Measurements from ENCODE around the gene NRL. TPM values are rescaled to one million over a fixed set of nuclear protein-coding genes. Genes with fewer than 3 reads are reported as not detected.
"Not testable (repeated sequence)": the region's sequence is repeated elsewhere in the genome, so short reads cannot be mapped to it uniquely, and the experiment has no call there.

Gene NRL
- total RNA-seq, 4 donors from 2014 or later: 1.1 to 2.9 (median 1.6) TPM; not detected in 1

DNA sequence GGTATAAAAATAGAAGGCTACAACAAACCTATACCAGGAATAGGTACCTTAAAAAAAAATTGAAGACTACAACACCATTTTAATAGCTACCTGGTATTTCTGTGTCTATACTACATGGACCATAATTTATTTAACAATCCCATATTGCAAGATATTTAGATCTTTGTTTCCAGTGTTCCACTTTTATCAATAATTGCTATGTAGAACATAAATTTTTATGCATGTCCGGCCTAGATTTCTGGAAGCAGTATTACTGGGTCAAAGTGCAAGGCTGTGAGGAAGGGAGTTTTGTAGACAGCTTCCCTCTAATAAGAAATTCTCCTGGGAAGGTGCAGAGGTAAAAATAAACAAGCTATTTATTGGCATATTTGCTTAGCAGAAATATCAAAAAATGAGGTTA is 4.2 kb downstream of the NRL start:
- TF ChIP-seq, protein P1, sequence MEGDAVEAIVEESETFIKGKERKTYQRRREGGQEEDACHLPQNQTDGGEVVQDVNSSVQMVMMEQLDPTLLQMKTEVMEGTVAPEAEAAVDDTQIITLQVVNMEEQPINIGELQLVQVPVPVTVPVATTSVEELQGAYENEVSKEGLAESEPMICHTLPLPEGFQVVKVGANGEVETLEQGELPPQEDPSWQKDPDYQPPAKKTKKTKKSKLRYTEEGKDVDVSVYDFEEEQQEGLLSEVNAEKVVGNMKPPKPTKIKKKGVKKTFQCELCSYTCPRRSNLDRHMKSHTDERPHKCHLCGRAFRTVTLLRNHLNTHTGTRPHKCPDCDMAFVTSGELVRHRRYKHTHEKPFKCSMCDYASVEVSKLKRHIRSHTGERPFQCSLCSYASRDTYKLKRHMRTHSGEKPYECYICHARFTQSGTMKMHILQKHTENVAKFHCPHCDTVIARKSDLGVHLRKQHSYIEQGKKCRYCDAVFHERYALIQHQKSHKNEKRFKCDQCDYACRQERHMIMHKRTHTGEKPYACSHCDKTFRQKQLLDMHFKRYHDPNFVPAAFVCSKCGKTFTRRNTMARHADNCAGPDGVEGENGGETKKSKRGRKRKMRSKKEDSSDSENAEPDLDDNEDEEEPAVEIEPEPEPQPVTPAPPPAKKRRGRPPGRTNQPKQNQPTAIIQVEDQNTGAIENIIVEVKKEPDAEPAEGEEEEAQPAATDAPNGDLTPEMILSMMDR (IDR thresholded peaks at IDR 0.05): no peak
- TF ChIP-seq POLR2A (IDR thresholded peaks at IDR 0.05): no peak
- no peak for TF ChIP-seq POLR2AphosphoS5 (IDR thresholded peaks at IDR 0.05)
- TF ChIP-seq EP300 (IDR thresholded peaks at IDR 0.05; ENCODE audit: low read depth): no peak
- Histone ChIP-seq H3K4me3 (no peak overlapping the region), H3K36me3 (no peaks in the 10 kb centered on the region), H3K27me3 (no peaks in the 10 kb centered on the region), H3K27ac (peak overlapping the region in 3 of 4 donors; percentile 2 to 38 (median 14)), H3K9me3 (no peaks in the 10 kb centered on the region), H3K4me1 (peaks cover 7 to 30% (median 12%) of the 10 kb centered on the region in 4 donors)
- WGBS, 2 donors (ENCODE audit: low coverage in 1 of 2): 57 to 60% methylated on average over 1 of the region's 1 CpG
- no peak for DNase-seq
- in situ Hi-C loops (cut with MboI; ENCODE audit: low pct_ligation_motif_present in 1 of 4, low pct_unique_long_range_greater_than_20kb in 1 of 4, low sequenced_read_pairs in 3 of 4): no loop called here
- intact Hi-C loops (cut with DNase I; ENCODE audit: low total_unique reads): no loop called here

DNA sequence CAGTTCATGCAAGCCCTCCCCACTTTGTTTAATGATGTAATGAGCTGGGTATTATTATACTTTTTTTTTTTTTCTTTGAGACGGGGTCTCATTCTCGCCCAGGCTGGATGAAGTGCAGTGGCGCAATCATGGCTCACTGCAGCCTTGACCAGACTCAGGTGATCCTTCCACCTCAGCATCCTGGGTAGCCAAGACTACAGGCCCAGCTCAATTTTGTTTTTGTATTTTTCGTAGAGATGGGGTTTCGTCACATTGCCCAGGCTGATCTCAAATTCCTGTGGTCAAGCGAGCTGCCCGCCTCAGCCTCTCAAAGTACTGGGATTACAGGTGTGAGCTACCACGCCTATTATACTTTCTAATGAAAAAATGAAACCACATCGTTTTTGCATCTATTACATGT is 4.7 kb downstream of the NRL start:
- Histone ChIP-seq H3K4me3 (no peak overlapping the region), H3K9me3 (no peaks in the 10 kb centered on the region), H3K27me3 (no peaks in the 10 kb centered on the region), H3K4me1 (peaks cover 5 to 30% (median 12%) of the 10 kb centered on the region in 4 donors), H3K27ac (peak overlapping the region in 1 of 4 donors; percentile 2), H3K36me3 (no peaks in the 10 kb centered on the region)
- TF ChIP-seq, protein P1 (IDR thresholded peaks at IDR 0.05): no peak
- TF ChIP-seq POLR2A (IDR thresholded peaks at IDR 0.05): no peak
- 66 to 85% methylated on average over 5 to 9 of the region's 9 CpGs for WGBS, 2 donors (ENCODE audit: low coverage in 1 of 2)
- in situ Hi-C loops (cut with MboI; ENCODE audit: low pct_ligation_motif_present in 1 of 4, low pct_unique_long_range_greater_than_20kb in 1 of 4, low sequenced_read_pairs in 3 of 4): no loop called here
- intact Hi-C loops (cut with DNase I; ENCODE audit: low total_unique reads): no loop called here
- no peak for DNase-seq

DNA sequence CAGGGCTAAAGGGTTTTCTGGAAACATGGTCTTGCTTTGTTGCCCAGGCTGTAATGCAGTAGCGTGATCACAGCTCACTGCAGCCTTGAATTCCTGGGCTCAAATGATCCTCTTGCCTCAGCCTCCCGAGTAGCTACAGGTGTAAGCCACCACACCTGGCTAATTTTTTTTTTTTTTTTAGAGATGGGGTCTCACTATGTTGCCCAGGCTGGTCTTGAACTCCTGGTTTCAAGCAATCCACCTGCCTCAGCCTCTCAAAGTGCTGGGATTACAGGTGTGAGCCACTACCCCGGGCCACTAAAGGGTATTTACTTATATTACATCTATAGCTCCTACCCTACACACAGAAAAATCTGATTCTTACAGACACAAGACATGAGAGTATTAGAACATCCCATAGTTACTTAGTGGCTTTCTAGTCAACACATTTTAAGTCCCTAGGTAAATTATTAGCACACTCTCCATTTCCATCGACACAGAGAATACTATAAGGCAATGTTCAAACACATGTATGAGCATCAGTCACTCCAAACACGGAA is 6.3 kb downstream of the NRL start:
- no peaks in the 10 kb centered on the region for H3K27me3 ChIP-seq
- TF ChIP-seq POLR2A (IDR thresholded peaks at IDR 0.05) (no peak), POLR2AphosphoS5 (IDR thresholded peaks at IDR 0.05) (no peak), EP300 (IDR thresholded peaks at IDR 0.05; ENCODE audit: low read depth) (no peak)
- TF ChIP-seq, protein P1 (IDR thresholded peaks at IDR 0.05): no peak
- DNase-seq: no peak
- intact Hi-C loops (cut with DNase I; ENCODE audit: low total_unique reads): loop anchor here (5.0 to 10.0 kb wide), 2 partner anchors 46 kb away; no protein-coding TSS in a partner anchor
- peaks cover 0 to 6% (median 0%) of the 10 kb centered on the region in 4 donors for H3K36me3 ChIP-seq
- no peak overlapping the region for H3K4me3 ChIP-seq
- in situ Hi-C loops (cut with MboI; ENCODE audit: low pct_ligation_motif_present in 1 of 4, low pct_unique_long_range_greater_than_20kb in 1 of 4, low sequenced_read_pairs in 3 of 4): no loop called here
- peak overlapping the region; percentile 36 to 69 (median 48) for H3K27ac ChIP-seq
- H3K9me3 ChIP-seq: no peaks in the 10 kb centered on the region
- WGBS, 2 donors (ENCODE audit: low coverage in 1 of 2): 35 to 42% methylated on average over 4 to 5 of the region's 5 CpGs
- H3K4me1 ChIP-seq: peaks cover 2 to 28% (median 11%) of the 10 kb centered on the region in 4 donors

DNA sequence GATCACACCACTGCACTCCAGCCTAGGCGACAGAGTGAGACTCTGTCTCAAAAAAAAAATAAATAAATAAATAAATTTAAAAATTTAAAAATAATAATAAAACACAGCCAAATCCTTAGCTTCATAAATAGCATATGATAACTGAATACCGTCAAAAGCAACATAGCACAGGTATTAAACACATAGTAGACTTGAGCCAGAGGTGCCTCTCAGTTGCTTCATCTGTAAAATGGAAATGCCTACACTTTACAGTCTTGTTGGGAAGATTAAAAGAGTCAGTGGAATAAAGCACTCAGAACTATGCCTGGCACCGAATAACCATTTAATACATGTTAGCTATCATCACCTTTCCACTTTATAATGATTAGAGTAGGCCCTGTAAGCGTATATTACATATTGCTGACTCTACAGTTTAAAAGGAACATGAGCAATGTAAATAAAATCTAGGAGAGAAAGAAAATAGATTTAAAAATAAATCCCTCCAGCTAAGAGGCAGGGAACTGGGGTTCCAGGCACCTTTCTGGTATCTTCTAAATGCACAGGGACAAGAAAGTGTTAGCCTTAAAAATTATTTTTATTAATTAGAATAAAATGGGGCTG is 8.0 kb downstream of the NRL start:
- in situ Hi-C loops (cut with MboI; ENCODE audit: low pct_ligation_motif_present in 1 of 4, low pct_unique_long_range_greater_than_20kb in 1 of 4, low sequenced_read_pairs in 3 of 4): no loop called here
- intact Hi-C loops (cut with DNase I; ENCODE audit: low total_unique reads): loop anchor here (5.0 to 10.0 kb wide), 2 partner anchors 44 to 48 kb away; no protein-coding TSS in a partner anchor
- DNase-seq: no peak
- no peaks in the 10 kb centered on the region for H3K9me3 ChIP-seq
- H3K36me3 ChIP-seq: peaks cover 0 to 9% (median 0%) of the 10 kb centered on the region in 4 donors
- no peak overlapping the region for H3K4me3 ChIP-seq
- TF ChIP-seq EP300 (IDR thresholded peaks at IDR 0.05; ENCODE audit: low read depth): no peak
- TF ChIP-seq POLR2AphosphoS5 (IDR thresholded peaks at IDR 0.05): no peak
- TF ChIP-seq, protein P1 (IDR thresholded peaks at IDR 0.05): no peak
- TF ChIP-seq POLR2A (IDR thresholded peaks at IDR 0.05): no peak
- peaks cover 0 to 25% (median 9%) of the 10 kb centered on the region in 4 donors for H3K4me1 ChIP-seq
- no peak overlapping the region for H3K27ac ChIP-seq
- 91 to 95% methylated on average over 4 of the region's 4 CpGs for WGBS, 2 donors (ENCODE audit: low coverage in 1 of 2)
- H3K27me3 ChIP-seq: no peaks in the 10 kb centered on the region

DNA sequence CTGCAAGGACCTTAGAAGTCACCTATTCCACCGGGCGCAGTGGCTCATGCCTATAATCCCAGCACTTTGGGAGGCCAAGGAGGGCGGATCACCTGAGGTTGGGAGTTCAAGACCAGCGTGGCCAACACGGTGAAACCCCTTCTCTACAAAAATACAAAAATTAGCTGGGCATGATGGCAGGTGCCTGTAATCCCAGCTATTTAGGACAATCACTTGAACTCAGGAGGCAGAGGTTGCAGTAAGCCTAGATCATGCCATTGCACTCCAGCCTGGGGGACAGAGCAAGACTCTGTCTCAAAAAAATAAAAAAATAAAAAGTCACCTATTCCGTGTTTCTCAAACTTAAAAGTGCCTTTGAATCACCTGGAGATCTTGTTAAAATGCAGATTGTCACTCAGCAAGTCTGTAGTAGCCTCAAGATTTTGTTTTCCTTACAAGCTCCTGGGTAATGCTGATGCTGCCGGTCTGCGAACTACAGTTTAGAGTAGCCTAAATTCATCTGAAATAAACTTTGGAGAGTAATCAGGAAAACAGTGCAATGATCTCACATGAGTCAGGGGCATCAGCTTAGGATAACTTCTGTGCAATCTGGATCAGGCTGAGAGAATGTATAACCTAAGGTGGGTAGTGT is 9.0 kb downstream of the NRL start:
- peaks cover 0 to 19% (median 8%) of the 10 kb centered on the region in 4 donors for H3K4me1 ChIP-seq
- H3K4me3 ChIP-seq; H3K9me3 ChIP-seq; H3K27ac ChIP-seq; in situ Hi-C loops (cut with MboI; ENCODE audit: low pct_ligation_motif_present in 1 of 4, low pct_unique_long_range_greater_than_20kb in 1 of 4, low sequenced_read_pairs in 3 of 4); H3K27me3 ChIP-seq; H3K36me3 ChIP-seq; DNase-seq: not testable (repeated sequence)
- 84 to 86% methylated on average over 3 to 8 of the region's 8 CpGs for WGBS, 2 donors (ENCODE audit: low coverage in 1 of 2)
- intact Hi-C loops (cut with DNase I; ENCODE audit: low total_unique reads): loop anchor here (5.0 to 10.0 kb wide), 2 partner anchors 43 to 49 kb away; no protein-coding TSS in a partner anchor

Measured in transverse colon (tissue), 4 donors.